Inferior parietal cortex (tissue), 1 donor: ENCODE measurements around the gene ZNF136.
A peak's percentile ranks its signal among the peaks of the same experiment; 100 is the strongest.

ENCODE experiments used
- DNase-seq: peaks from one replicate; pipeline ENCODE4 v3.0.0-alpha.2; 2016; ENCODE audit errors: extremely low spot score

Gene ZNF136

GRCh38 chr19:12162882-12163806 is at the start of gene ZNF136:
Gene ZNF136, plus strand, starts transcription at chr19:12163096. Its CDS starts 108 bp downstream, at chr19:12163204.
- peak; percentile 93 for DNase-seq

DNA sequence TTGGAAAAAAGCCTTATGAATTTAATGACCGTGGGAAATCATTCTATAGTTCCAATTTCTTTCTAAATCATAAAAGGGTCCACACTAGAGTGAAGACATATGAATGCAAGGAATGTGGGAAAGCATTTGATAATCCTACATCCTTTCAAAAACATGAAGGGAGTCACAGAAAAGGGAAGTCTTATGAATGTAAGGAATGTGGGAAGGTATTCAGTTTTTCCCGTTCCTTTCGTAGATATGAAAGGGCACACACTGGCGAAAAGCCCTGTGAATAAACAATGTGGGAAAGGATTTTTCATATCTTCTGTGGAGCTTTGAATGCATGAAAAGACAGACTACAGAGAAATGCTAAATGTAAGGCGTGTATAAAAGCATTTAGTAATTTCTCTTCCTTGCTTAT is 49.8 kb upstream of the ZNF136 start:
- no peak for DNase-seq

DNA sequence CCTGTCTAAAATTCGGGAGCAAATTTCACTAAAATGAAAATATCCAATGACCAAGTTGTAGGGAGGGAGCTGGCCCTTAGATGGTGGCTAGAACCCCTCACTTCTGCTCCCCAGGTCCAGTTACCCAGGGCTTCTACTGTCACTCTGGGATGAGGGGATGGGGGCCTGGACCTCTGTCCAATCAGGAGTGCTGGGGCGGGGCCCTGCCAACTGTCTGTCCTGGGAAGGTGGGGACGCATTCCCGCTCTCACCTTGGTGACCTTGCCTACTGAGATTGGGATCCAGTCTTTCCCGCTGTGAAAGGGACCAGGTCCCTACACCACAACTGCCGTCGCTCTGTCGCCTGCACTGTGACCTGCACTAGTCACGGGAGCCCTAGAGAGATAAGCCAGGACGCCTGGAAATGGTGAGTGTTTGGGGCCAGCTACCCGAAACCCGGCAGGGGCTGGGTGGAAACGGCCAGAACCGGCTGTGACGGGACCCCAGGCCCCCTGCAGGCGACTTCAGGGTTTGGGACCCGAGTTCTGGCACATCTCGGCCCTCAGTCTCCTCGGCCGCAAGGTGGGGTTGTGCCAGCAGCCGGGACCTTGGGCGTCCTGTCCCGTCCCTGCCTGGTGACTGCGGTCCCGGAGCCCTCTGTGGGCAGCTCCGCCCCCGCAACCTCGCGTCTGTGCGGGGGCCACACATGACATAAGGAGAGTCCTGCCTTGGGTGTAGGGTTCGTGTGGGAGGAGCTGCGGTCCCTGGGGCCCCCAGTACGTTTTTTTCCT is 45.5 kb upstream of the ZNF136 start:
- DNase-seq = no peak

DNA sequence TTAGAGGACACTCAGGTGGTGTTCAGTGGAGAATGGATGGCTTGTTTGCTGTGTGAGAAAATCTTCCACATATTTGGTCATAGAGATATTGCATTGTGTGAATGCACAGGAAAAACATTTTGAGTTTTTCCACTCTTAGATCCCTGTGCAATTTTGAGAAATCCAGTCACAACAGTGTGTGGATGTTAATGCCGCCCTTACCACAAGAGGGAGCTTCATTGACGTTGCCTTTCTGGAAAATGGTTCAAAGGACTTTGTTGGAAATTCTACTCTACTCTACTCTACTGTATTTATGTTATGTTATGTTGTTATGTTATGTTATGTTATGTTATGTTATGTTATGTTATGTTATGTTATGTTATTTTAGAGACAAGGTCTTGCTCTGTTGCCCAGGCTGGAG is 36.2 kb upstream of the ZNF136 start:
- DNase-seq = peak; percentile 10

- no peak for DNase-seq
Observed at GRCh38 chr19:12133069-12133468, 29.8 kb upstream of the ZNF136 start.

DNA sequence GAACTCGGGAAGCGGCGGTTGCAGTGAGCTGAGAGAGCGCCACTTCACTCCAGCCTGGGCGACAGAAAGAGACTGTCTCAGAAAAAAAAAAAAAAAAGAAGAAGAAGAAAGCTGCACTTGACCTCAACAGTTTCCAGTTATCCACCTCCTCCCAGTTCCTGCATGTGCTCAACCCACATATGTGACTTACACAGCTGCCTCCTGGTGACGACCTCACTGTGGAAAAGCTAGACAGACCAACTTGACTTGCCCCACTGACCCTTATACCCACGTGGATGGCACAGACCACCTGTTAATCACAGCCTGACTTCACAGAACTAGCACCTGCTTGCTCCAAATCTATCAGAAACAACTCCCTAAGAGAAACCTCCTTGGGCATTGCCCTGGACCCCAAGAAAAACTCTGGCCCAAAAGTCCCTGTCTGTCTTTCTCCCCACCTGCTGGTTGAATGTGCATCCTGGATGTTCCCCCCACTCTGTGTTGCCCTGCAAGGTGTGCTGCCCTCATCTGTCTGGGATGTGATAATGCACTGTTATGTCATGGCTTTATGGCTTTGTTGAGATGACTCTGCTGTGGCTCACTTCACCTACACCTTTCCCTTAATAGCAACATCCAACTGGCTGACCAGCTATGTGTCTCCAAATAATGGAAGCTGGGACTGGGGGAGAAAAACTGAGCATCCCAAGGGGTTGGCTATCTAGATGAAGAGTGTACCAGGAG is 25.5 kb upstream of the ZNF136 start:
- DNase-seq = no peak

DNA sequence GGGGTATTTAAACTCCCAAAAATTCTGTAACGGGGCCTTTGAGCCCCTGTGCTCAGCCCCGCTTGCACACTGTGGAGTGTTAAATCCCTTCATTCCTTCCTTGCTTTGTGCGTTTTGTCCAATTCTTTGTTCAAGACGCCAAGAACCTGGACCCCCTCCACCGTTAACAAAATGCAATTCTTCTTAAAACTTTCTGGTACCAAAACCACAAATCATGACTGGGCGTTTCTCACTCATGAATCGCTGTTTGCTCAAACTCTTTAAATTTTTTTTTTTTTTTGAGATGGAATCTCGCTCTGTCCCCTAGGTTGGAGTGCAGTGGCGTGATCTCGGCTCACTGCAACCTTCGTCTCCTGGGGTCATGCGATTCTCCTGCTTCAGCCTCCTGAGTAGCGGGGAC is 23.6 kb upstream of the ZNF136 start:
- no peak for DNase-seq

DNA sequence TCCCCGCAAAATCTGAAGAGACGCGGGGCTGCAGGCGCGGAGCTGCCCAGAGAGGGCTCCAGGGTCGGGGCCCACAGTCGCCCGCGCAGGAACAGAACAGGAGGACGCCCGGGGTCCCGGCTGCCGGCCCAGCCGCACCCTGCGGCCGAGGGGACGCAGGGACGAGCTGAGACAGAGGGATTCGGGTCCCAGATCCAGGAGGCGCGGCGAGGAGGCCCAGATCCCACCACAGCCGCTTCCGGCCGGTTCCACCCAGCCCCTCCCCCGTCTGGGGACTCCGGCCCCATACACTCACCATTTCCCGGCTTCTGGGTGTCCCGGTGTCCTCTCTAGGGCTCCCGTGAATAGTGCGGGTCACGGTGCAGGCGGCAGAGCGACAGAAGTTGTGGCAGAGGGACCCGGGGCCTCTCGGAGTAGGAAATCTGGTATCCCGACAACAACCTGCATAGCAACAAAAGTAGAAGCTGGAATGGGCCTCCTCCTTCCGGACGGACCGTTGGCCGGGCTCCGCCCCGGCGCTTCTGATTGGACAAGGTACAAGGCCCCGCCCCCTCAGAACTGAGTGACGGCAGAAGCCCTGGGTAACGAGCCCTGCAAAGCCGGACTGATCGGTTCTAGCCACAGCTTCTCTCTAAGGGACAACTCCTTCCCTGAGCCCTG is 22.9 kb upstream of the ZNF136 start, which contains the start of gene ZNF20:
TSS of gene ZNF20 (minus strand) at position 466 of the 660 bp plus-strand sequence. CDS start at position 298, 168 bp downstream.
- peak; percentile 94 for DNase-seq

GRCh38 chr19:12140545-12141404 is 22.1 kb upstream of the ZNF136 start:
- DNase-seq = peak; percentile 94

DNA sequence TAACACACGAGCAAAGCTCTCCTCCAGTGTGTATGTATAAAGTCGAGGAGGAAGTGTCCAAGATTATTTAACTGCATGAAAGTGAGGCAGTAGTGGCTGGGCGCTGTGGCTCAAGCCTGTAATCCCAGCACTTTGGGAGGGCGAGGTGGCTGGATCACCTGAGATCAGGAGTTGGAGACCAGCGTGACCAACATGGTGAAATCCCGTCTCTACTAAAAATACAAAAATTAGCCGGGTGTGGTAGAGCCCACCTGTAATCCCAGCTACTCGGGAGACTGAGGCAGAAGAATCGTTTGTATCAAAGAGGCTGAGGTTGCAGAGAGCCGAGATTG is 21.5 kb upstream of the ZNF136 start:
- DNase-seq = no peak

DNA sequence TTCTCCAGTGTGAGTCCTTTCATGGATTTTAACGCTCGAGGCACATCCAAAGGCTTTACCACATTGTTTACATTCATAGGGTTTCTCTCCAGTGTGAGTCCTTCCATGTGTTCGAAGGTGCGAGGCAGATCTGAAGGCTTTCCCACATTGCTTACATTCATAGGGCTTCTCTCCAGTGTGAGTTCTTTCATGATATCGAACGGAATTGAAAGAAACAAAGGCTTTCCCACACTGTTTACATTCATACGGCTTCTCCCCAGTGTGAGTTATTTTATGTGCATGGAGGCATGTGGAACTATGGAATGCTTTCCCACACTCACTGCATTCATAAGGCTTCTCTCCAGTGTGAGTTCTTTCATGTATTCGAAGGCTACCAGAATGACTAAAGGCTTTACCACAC is 17.5 kb upstream of the ZNF136 start:
- no peak for DNase-seq

DNA sequence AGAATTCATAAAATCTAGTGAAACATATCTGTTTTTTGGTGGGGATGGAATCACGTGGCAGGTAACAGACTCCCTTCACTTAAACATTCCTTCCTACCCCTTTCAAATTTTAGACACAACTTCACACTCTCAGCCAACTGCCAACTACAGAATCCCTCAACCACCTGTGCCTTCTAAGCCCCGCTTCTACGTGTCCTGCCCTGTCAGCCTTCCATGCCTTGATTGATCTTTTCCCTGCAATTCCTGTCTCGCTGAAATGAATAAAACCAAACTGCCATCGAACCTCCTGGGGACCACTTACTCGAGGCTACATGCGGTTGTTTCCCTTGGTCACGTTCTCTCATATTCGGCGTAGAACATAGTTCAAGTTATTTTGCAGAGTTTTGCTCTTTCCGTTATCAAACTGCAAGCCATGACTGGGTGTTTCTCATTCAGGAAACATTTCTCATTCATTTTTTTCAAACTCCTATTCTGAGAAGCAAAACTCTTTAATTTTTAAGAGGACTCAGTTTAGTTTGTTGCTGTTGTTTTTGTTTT is 7.5 kb upstream of the ZNF136 start:
- no peak for DNase-seq

- peak; percentile 81 for DNase-seq
Observed at GRCh38 chr19:12156223-12157058, 6.5 kb upstream of the ZNF136 start, which contains the start of gene ZNF625. Gene ZNF625, minus strand, starts transcription at chr19:12156734. Its CDS starts 176 bp downstream, at chr19:12156558.

- DNase-seq = no peak
Observed at GRCh38 chr19:12159773-12160414, 3.0 kb upstream of the ZNF136 start.

- no peak for DNase-seq
Observed at GRCh38 chr19:12162513-12162881, 399 bp upstream of the ZNF136 start.

GRCh38 chr19:12163826-12164225 is 930 bp downstream of the ZNF136 start:
- no peak for DNase-seq

- DNase-seq = no peak
Observed at GRCh38 chr19:12166626-12167025, 3.7 kb downstream of the ZNF136 start.

- no peak for DNase-seq
Observed at GRCh38 chr19:12180377-12180776, 17.5 kb downstream of the ZNF136 start.

GRCh38 chr19:12187625-12188024 is 24.7 kb downstream of the ZNF136 start:
- no peak for DNase-seq
